Measurements from ENCODE around the gene CPNE7.

- TF ChIP-seq CTCF (IDR thresholded peaks at IDR 0.05; ENCODE audit: low read depth, low read length) (no peak), EZH2phosphoT487 (IDR thresholded peaks at IDR 0.05; ENCODE audit: low read depth) (no peak)
Observed at GRCh38 chr16:89530401-89531381, 44.9 kb upstream of the CPNE7 start.
